Prostate gland (tissue), 2 donors: ENCODE measurements around the gene CDH13. TPM values are rescaled to one million over a fixed set of nuclear protein-coding genes. Genes with fewer than 3 reads are reported as not detected.

Source experiments
- DNase-seq: peaks from one replicate; pipeline ENCODE4 v3.0.0-alpha.2; 2019; ENCODE audit warnings: low spot score
- H3K27ac ChIP-seq, 2 donors: fragments of 200-600 bp; sonication (generic); 2 replicates each; pipeline ENCODE4 v1.5.1; 2017 to 2019
- H3K27me3 ChIP-seq: fragments of 200-600 bp; sonication (generic); replicated peaks from 2 replicates; pipeline ENCODE4 v1.5.1; 2019; ENCODE audit not compliant: insufficient read depth
- H3K36me3 ChIP-seq, 2 donors: fragments of 200-600 bp; sonication (generic); 1 replicate in 1 of 2; 2 replicates in 1 of 2; pipeline versions ENCODE4 v1.5.1 to v1.8.1; 2017 to 2019
- H3K4me1 ChIP-seq: fragments of 200-600 bp; sonication (generic); replicated peaks from 2 replicates; pipeline ENCODE4 v1.5.1; 2019
- H3K4me3 ChIP-seq, 2 donors: fragments of 200-600 bp; sonication (generic); 2 replicates each; pipeline ENCODE4 v1.5.1; 2017 to 2019
- H3K9me3 ChIP-seq: fragments of 200-600 bp; sonication (generic); 2 replicates; pipeline ENCODE4 v1.5.1; 2017
- POLR2A ChIP-seq: fragments of 450-650 bp; IDR thresholded peaks from one replicate; pipeline ENCODE4 v1.6.1; 2016; ENCODE audit warnings: antibody characterized with exemption, mild to moderate bottlenecking
- POLR2AphosphoS5 ChIP-seq: sonication (generic); formaldehyde crosslinking; IDR thresholded peaks from one replicate; pipeline ENCODE4 v1.6.1; 2017; ENCODE audit warnings: antibody characterized with exemption
- WGBS: methylation state at CpG from one replicate; pipeline ENCODE4 v1.1.5; 2018; 5-methylcytosine and 5-hydroxymethylcytosine counted together
- intact Hi-C: fragments of 100-400 bp; cut with DNase I; formaldehyde crosslinking; loops from one replicate; pipeline ENCODE4 v1.14.2; 2022
- total RNA-seq, 2 donors: library from RNA; depleted of rRNA; stranded (reverse); fragments of >200 nt; gene quantifications; one replicate each; pipeline ENCODE4 v1.1.0, GENCODE V29; 2016
- TF ChIP-seq, protein P1 (sequence below), 4 experiments: fragments of 200-600 bp in 2 of 4; fragments of 450-650 bp in 2 of 4; sonication (generic) in 2 of 4; IDR thresholded peaks; 1 replicate in 3 of 4; 2 replicates in 1 of 4; pipeline ENCODE4 v1.5.1; 2016 to 2019; ENCODE audit warnings: antibody characterized with exemption in 4 of 4, mild to moderate bottlenecking in 2 of 4, moderate library complexity in 2 of 4

The CDH13 gene
- total RNA-seq, 2 donors from 2014 or later: 20.6 to 23.0 TPM

DNA sequence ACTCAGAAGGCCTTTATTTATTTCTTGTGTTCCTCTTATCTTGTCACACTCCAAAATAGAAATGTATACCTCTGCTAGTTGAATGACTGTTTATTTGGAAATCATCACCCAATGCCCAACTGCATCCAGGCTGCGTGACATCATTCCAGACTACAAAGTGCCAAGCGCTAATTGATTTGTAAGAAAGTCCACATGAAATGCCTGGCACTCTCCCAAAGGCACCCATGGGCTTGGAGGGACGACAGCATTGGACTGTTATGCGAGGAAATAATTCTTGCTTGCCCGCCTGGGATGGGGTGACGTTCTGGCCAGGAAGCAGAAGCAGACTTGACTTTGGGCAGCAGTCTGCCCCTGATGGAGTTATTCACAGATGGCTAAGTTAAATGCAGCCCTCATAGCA is 165.9 kb downstream of the CDH13 start:
- WGBS: 87% methylated on average over 6 of the region's 6 CpGs
- TF ChIP-seq POLR2A (no peak), POLR2AphosphoS5 (no peak)
- TF ChIP-seq, protein P1, sequence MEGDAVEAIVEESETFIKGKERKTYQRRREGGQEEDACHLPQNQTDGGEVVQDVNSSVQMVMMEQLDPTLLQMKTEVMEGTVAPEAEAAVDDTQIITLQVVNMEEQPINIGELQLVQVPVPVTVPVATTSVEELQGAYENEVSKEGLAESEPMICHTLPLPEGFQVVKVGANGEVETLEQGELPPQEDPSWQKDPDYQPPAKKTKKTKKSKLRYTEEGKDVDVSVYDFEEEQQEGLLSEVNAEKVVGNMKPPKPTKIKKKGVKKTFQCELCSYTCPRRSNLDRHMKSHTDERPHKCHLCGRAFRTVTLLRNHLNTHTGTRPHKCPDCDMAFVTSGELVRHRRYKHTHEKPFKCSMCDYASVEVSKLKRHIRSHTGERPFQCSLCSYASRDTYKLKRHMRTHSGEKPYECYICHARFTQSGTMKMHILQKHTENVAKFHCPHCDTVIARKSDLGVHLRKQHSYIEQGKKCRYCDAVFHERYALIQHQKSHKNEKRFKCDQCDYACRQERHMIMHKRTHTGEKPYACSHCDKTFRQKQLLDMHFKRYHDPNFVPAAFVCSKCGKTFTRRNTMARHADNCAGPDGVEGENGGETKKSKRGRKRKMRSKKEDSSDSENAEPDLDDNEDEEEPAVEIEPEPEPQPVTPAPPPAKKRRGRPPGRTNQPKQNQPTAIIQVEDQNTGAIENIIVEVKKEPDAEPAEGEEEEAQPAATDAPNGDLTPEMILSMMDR (IDR thresholded peaks at IDR 0.05): no peak
- Histone ChIP-seq H3K4me1 (no peaks in the 10 kb centered on the region), H3K27ac (no peak overlapping the region), H3K4me3 (no peak overlapping the region), H3K27me3 (no peaks in the 10 kb centered on the region), H3K9me3 (no peaks in the 10 kb centered on the region), H3K36me3 (no peaks in the 10 kb centered on the region)
- intact Hi-C loops: no loop called here
- DNase-seq: no peak

DNA sequence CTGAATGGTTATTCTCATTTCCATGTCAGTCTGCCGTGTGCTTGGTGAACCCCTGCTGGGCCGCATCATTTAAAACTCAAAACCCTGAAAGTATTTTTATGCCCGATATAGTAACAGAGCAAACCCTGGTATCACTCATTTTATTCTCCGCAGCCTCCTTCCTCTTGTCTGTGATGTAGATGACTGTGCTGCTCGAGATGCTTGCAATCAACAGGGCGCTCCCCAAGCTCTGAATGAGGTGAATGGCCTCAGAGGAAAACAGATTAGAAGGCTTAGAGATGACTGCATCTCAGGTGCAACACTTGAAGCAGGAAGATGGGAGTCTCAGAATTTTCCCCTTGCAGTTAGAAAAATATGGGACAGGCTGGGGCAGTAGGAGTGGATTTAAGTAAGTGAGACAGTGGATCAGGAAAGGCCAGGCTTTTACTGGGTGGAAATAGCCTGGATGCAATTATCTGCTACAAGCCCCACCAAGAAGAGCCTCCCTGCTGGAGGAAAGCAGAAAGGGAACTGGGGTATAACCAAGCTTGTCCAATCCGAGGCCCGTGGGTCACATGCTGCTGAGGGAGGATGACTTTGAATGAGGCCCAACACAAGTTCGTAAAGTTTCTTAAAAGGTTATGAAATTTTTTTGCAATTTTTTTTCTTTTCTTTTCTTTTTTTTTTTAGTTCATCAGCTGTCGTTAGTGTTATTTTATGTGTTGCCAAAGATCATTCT is 166.9 kb downstream of the CDH13 start:
- Histone ChIP-seq H3K4me3 (no peak overlapping the region), H3K4me1 (no peaks in the 10 kb centered on the region), H3K27me3 (no peaks in the 10 kb centered on the region), H3K9me3 (no peaks in the 10 kb centered on the region), H3K36me3 (no peaks in the 10 kb centered on the region), H3K27ac (no peak overlapping the region)
- intact Hi-C loops: no loop called here
- WGBS: 89% methylated on average over 10 of the region's 10 CpGs
- TF ChIP-seq, protein P1 (IDR thresholded peaks at IDR 0.05): no peak
- no peak for DNase-seq

DNA sequence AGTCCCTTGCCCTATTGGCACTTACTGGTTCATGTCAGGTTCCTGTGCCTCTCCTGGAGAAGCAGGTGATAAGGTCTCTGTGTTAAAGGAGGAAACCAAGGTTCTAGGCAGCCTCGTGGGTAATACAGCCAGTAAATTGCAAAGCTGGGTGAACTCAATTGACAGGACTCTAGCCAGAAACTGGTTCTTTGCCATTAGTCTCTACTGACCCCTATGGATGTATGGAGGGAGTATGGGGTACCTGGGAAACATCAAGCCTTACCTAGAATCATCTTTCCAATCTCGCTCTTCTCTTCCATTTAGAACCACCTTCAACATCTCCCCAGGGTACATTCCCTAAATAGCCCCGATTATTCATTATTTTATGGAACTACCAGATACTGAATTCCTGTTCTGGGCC is 169.3 kb downstream of the CDH13 start:
- TF ChIP-seq POLR2AphosphoS5 (no peak), POLR2A (no peak)
- TF ChIP-seq, protein P1 (IDR thresholded peaks at IDR 0.05): no peak
- intact Hi-C loops: no loop called here
- Histone ChIP-seq H3K27ac (no peak overlapping the region), H3K4me1 (no peaks in the 10 kb centered on the region), H3K9me3 (no peaks in the 10 kb centered on the region), H3K27me3 (no peaks in the 10 kb centered on the region), H3K36me3 (no peaks in the 10 kb centered on the region), H3K4me3 (no peak overlapping the region)
- no peak for DNase-seq
- WGBS: 82% methylated on average over 3 of the region's 3 CpGs

DNA sequence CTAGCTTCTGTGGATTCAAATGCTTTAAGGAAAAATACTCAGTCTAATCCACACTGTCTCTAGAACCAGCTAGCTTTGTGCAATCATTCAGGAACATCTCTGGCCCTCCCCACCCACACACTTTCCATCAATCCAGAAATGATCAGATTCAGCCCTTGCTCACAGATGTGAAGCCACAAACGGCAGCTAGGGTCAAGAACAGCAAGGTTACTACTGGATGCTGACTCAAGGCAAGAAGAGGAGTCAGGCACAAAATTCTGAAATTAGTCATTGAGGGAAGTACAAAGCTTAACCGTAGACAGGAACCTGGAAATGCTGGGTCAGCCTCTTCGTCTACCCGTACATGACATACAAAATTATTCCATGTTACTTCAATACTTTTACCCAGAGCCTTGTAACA is 174.6 kb downstream of the CDH13 start:
- Histone ChIP-seq H3K27me3 (no peaks in the 10 kb centered on the region), H3K4me3 (no peak overlapping the region), H3K4me1 (no peaks in the 10 kb centered on the region), H3K9me3 (no peaks in the 10 kb centered on the region), H3K36me3 (no peaks in the 10 kb centered on the region), H3K27ac (no peak overlapping the region)
- TF ChIP-seq, protein P1 (IDR thresholded peaks at IDR 0.05): no peak
- TF ChIP-seq POLR2AphosphoS5 (no peak), POLR2A (no peak)
- no peak for DNase-seq
- WGBS: 89% methylated on average over 4 of the region's 4 CpGs
- intact Hi-C loops: no loop called here

DNA sequence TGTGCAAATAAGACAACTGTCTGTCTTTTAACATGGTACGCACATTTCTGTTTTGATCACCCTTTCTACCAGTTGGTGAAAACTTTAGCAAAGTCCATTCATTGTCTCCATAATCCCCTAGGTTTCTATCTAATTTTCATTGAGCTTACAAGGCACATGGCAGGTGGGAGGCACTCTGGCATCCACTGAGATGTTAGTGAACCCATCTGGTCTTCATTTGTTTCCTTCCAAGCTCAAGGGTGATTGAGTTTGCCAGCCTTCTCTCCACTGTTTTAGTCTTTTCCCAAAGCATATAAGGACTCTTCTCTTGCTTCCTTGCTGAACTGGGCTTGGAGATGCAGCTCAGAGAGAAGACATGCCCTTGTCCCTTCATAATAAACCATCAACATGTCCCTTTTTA is 179.1 kb downstream of the CDH13 start:
- H3K27me3 ChIP-seq: no peaks in the 10 kb centered on the region
- intact Hi-C loops: no loop called here
- TF ChIP-seq POLR2AphosphoS5 (no peak), POLR2A (no peak)
- TF ChIP-seq, protein P1 (IDR thresholded peaks at IDR 0.05): no peak

More for the DNA sequence above, 179.1 kb downstream of the CDH13 start:
- Histone ChIP-seq H3K4me1 (no peaks in the 10 kb centered on the region), H3K9me3 (no peaks in the 10 kb centered on the region), H3K4me3 (no peak overlapping the region), H3K27ac (no peak overlapping the region), H3K36me3 (no peaks in the 10 kb centered on the region)
- DNase-seq: no peak
- 100% methylated on average over 1 of the region's 1 CpG for WGBS
